Sigmoid colon (tissue), 7 donors: ENCODE measurements around the gene TCF3. TPM values are rescaled to one million over a fixed set of nuclear protein-coding genes. Genes with fewer than 3 reads are reported as not detected.
"Not testable (repeated sequence)": the region's sequence is repeated elsewhere in the genome, so short reads cannot be mapped to it uniquely, and the experiment has no call there.

Source experiments
- DNase-seq: peaks from one replicate; pipeline ENCODE4 v3.0.0-alpha.2; 2019
- H3K27ac ChIP-seq, 4 donors: fragments of 200-600 bp; sonication (generic); one replicate each; pipeline ENCODE4 v1.5.1; 2016 to 2019; ENCODE audit warnings: mild to moderate bottlenecking in 1 of 4
- H3K27me3 ChIP-seq, 3 donors: fragments of 200-600 bp; sonication (generic); one replicate each; pipeline ENCODE4 v1.5.1; 2019; ENCODE audit warnings: mild to moderate bottlenecking in 1 of 3
- H3K36me3 ChIP-seq, 4 donors: fragments of 200-600 bp; sonication (generic); one replicate each; pipeline ENCODE4 v1.5.1; 2016 to 2019
- H3K4me1 ChIP-seq, 4 donors: fragments of 200-600 bp; sonication (generic); one replicate each; pipeline ENCODE4 v1.5.1; 2017 to 2019
- H3K4me3 ChIP-seq, 4 donors: fragments of 200-600 bp; sonication (generic); one replicate each; pipeline ENCODE4 v1.5.1; 2017 to 2019; ENCODE audit warnings: mild to moderate bottlenecking in 2 of 4, moderate library complexity in 1 of 4
- H3K9me3 ChIP-seq, 4 donors: fragments of 200-600 bp in 3 of 4; sonication (generic) in 3 of 4; one replicate each; pipeline versions ENCODE4 v1.5.1 to v1.6.1; 2013 to 2019
- CTCF ChIP-seq, 4 experiments: fragments of 450-650 bp in 3 of 4; fragments of 200-600 bp in 1 of 4; IDR thresholded peaks; one replicate each; pipeline ENCODE4 v1.5.1; 2016 to 2019; ENCODE audit warnings: antibody characterized with exemption in 4 of 4, mild to moderate bottlenecking in 3 of 4, moderate library complexity in 2 of 4
- EP300 ChIP-seq, 4 donors: sonication (generic); formaldehyde crosslinking; IDR thresholded peaks; one replicate each; pipeline ENCODE4 v1.6.1; 2017; ENCODE audit warnings: antibody characterized with exemption in 4 of 4
- POLR2A ChIP-seq, 2 donors: fragments of 450-650 bp; IDR thresholded peaks; one replicate each; pipeline ENCODE4 v1.6.1; 2016; ENCODE audit warnings: antibody characterized with exemption in 2 of 2, mild to moderate bottlenecking in 2 of 2, moderate library complexity in 2 of 2
- POLR2AphosphoS5 ChIP-seq, 4 donors: sonication (generic); formaldehyde crosslinking; IDR thresholded peaks; one replicate each; pipeline ENCODE4 v1.6.1; 2017; ENCODE audit warnings: antibody characterized with exemption in 4 of 4
- WGBS, 2 donors: extraction: QIAGEN DNeasy Blood & Tissue Kit; methylation state at CpG; one replicate each; pipeline ENCODE4 v1.1.7; 2013; 5-methylcytosine and 5-hydroxymethylcytosine counted together
- intact Hi-C: fragments of 100-400 bp; cut with DNase I; formaldehyde crosslinking; loops from one replicate; pipeline ENCODE4 v1.15.1; 2023
- polyA plus RNA-seq, 3 donors: library from polyadenylated mRNA; stranded (reverse); fragments of 200-250 nt; gene quantifications; one replicate each; pipeline ENCODE4 v1.2.3, GENCODE V29; 2013
- total RNA-seq, 4 donors: library from RNA; depleted of rRNA; stranded (reverse); fragments of >200 nt; gene quantifications; one replicate each; pipeline ENCODE4 v1.1.0, GENCODE V29; 2016
- donor health status: healthy with polysubstance abuse.
- donor health status: Bipolar disorder and iron deficiency.
- donor health status: healthy.

TCF3 gene
- total and polyA plus RNA-seq, 7 donors: 18.6 to 66.9 (median 30.8) TPM

- no peak for DNase-seq
- no peaks in the 10 kb centered on the region for H3K9me3 ChIP-seq
- no peak overlapping the region for H3K27ac ChIP-seq
- H3K4me1 ChIP-seq: no peaks in the 10 kb centered on the region
- H3K27me3 ChIP-seq: peaks cover 17 to 45% (median 33%) of the 10 kb centered on the region in 3 donors
- TF ChIP-seq CTCF (IDR thresholded peaks at IDR 0.05) (no peak), POLR2AphosphoS5 (IDR thresholded peaks at IDR 0.05) (no peak), POLR2A (IDR thresholded peaks at IDR 0.05) (no peak), EP300 (IDR thresholded peaks at IDR 0.05) (no peak)
- H3K4me3 ChIP-seq: no peak overlapping the region
- WGBS, 2 donors: 78 to 90% methylated on average over 19 of the region's 19 CpGs
- no peaks in the 10 kb centered on the region for H3K36me3 ChIP-seq
- intact Hi-C loops: no loop called here
These were observed 47.0 kb upstream of the TCF3 start for GRCh38 chr19:1699386-1699785.

- Histone ChIP-seq H3K4me3 (no peak overlapping the region), H3K27ac (no peak overlapping the region), H3K27me3 (peaks cover 17 to 38% (median 33%) of the 10 kb centered on the region in 3 donors), H3K36me3 (no peaks in the 10 kb centered on the region), H3K9me3 (peaks cover 0 to 4% (median 0%) of the 10 kb centered on the region in 4 donors), H3K4me1 (no peaks in the 10 kb centered on the region)
- no peak for DNase-seq
- 86 to 88% methylated on average over 26 of the region's 26 CpGs for WGBS, 2 donors
- TF ChIP-seq CTCF (IDR thresholded peaks at IDR 0.05) (no peak), POLR2A (IDR thresholded peaks at IDR 0.05) (no peak), EP300 (IDR thresholded peaks at IDR 0.05) (no peak)
- intact Hi-C loops: no loop called here
These were observed 46.2 kb upstream of the TCF3 start for GRCh38 chr19:1698636-1699035.

GRCh38 chr19:1695481-1695880 lies 43.1 kb upstream of the TCF3 start:
- peaks cover 20 to 54% (median 39%) of the 10 kb centered on the region in 3 donors for H3K27me3 ChIP-seq
- H3K36me3 ChIP-seq, H3K9me3 ChIP-seq, intact Hi-C loops, H3K27ac ChIP-seq, DNase-seq, H3K4me3 ChIP-seq, H3K4me1 ChIP-seq: not testable (repeated sequence)
- WGBS, 2 donors: 90% methylated on average over 12 of the region's 12 CpGs

GRCh38 chr19:1691589-1692290 lies 39.3 kb upstream of the TCF3 start:
- no peak overlapping the region for H3K27ac ChIP-seq
- no peaks in the 10 kb centered on the region for H3K4me1 ChIP-seq
- peaks cover 0 to 4% (median 0%) of the 10 kb centered on the region in 4 donors for H3K9me3 ChIP-seq
- H3K4me3 ChIP-seq: no peak overlapping the region
- WGBS, 2 donors: 54 to 58% methylated on average over 18 of the region's 18 CpGs
- DNase-seq: no peak
- TF ChIP-seq CTCF (IDR thresholded peaks at IDR 0.05) (no peak), EP300 (IDR thresholded peaks at IDR 0.05) (no peak), POLR2AphosphoS5 (IDR thresholded peaks at IDR 0.05) (no peak), POLR2A (IDR thresholded peaks at IDR 0.05) (no peak)
- H3K36me3 ChIP-seq: no peaks in the 10 kb centered on the region
- intact Hi-C loops: no loop called here
- peaks cover 11 to 57% (median 31%) of the 10 kb centered on the region in 3 donors for H3K27me3 ChIP-seq

- no peak overlapping the region for H3K27ac ChIP-seq
- peaks cover 0 to 4% (median 0%) of the 10 kb centered on the region in 4 donors for H3K9me3 ChIP-seq
- no peak overlapping the region for H3K4me3 ChIP-seq
- WGBS, 2 donors: 13 to 19% methylated on average over 29 of the region's 29 CpGs
- intact Hi-C loops: no loop called here
- peaks cover 11 to 67% (median 35%) of the 10 kb centered on the region in 3 donors for H3K27me3 ChIP-seq
- DNase-seq: no peak
- TF ChIP-seq CTCF (IDR thresholded peaks at IDR 0.05) (no peak), EP300 (IDR thresholded peaks at IDR 0.05) (no peak), POLR2AphosphoS5 (IDR thresholded peaks at IDR 0.05) (no peak)
- H3K36me3 ChIP-seq: no peaks in the 10 kb centered on the region
- H3K4me1 ChIP-seq: no peaks in the 10 kb centered on the region
These were observed 38.4 kb upstream of the TCF3 start for GRCh38 chr19:1690699-1691307.

GRCh38 chr19:1685785-1686184 lies 33.4 kb upstream of the TCF3 start:
- H3K4me3 ChIP-seq, DNase-seq, intact Hi-C loops, H3K4me1 ChIP-seq, H3K27ac ChIP-seq, H3K9me3 ChIP-seq, H3K36me3 ChIP-seq: not testable (repeated sequence)
- 77 to 90% methylated on average over 5 of the region's 5 CpGs for WGBS, 2 donors
- H3K27me3 ChIP-seq: peaks cover 12 to 79% (median 45%) of the 10 kb centered on the region in 3 donors
